Endodermal cell (in vitro differentiated cells): Measurements from ENCODE around the gene NOXA1. TPM values are rescaled to one million over a fixed set of nuclear protein-coding genes. Genes with fewer than 3 reads are reported as not detected.

Source experiments
- DNase-seq: peaks from one replicate; pipeline ENCODE4 v3.0.0-alpha.2; 2017
- H3K27ac ChIP-seq: 2 replicates; pipeline ENCODE4 v1.5.1; 2013; ENCODE audit warnings: mild to moderate bottlenecking, low read depth, low read length, moderate library complexity
- H3K27me3 ChIP-seq: 2 replicates; pipeline ENCODE4 v1.6.1; 2013; ENCODE audit warnings: mild to moderate bottlenecking, low read length, moderate library complexity; ENCODE audit not compliant: insufficient read depth, control insufficient read depth, poor library complexity, severe bottlenecking
- H3K36me3 ChIP-seq: 2 replicates; pipeline ENCODE4 v1.7.0; 2013; ENCODE audit warnings: mild to moderate bottlenecking, low read length, moderate library complexity; ENCODE audit not compliant: control insufficient read depth, insufficient read depth
- H3K4me1 ChIP-seq: one replicate; pipeline ENCODE4 v1.7.0; 2013; ENCODE audit warnings: low read length; ENCODE audit not compliant: control insufficient read depth, insufficient read depth
- H3K4me3 ChIP-seq: 2 replicates; pipeline ENCODE4 v1.5.1; 2013; ENCODE audit warnings: mild to moderate bottlenecking, low read length, moderate library complexity
- H3K9ac ChIP-seq: 2 replicates; pipeline ENCODE4 v1.6.1; 2013; ENCODE audit warnings: mild to moderate bottlenecking, low read length, moderate library complexity; ENCODE audit not compliant: poor library complexity, severe bottlenecking; ENCODE audit errors: extremely low read depth
- H3K9me3 ChIP-seq: 2 replicates; pipeline ENCODE4 v1.6.1; 2013; ENCODE audit warnings: mild to moderate bottlenecking, low read length, moderate library complexity; ENCODE audit not compliant: control insufficient read depth
- H3K27ac Mint-ChIP-seq: 2 replicates; pipeline ENCODE4 v1.8.0; 2020; ENCODE audit warnings: mixed read lengths
- H3K27me3 Mint-ChIP-seq: 2 replicates; pipeline ENCODE4 v1.8.0; 2021; ENCODE audit warnings: mild to moderate bottlenecking, mixed read lengths; ENCODE audit not compliant: insufficient read depth
- H3K36me3 Mint-ChIP-seq: 2 replicates; pipeline ENCODE4 v1.8.0; 2020; ENCODE audit warnings: low read depth, mixed read lengths
- H3K4me1 Mint-ChIP-seq: 2 replicates; pipeline ENCODE4 v1.8.0; 2020; ENCODE audit warnings: mixed read lengths
- H3K4me3 Mint-ChIP-seq: 2 replicates; pipeline ENCODE4 v1.8.0; 2020; ENCODE audit warnings: mild to moderate bottlenecking, moderate library complexity, mixed read lengths
- H3K9me3 Mint-ChIP-seq: 2 replicates; pipeline ENCODE4 v1.8.0; 2020; ENCODE audit warnings: mild to moderate bottlenecking, mixed read lengths
- WGBS, 2 experiments: methylation state at CpG; one replicate each; pipeline versions ENCODE4 v1.1.5 to v1.1.7; 2013; ENCODE audit warnings: missing lambda C conversion rate in 2 of 2, mixed read lengths in 1 of 2; ENCODE audit not compliant: insufficient coverage in 1 of 2, insufficient read length in 1 of 2; 5-methylcytosine and 5-hydroxymethylcytosine counted together
- total RNA-seq, 2 donors: library from RNA; stranded (reverse); fragmentation: NEBNext Ultra II Directional in 1 of 2; extraction: Animal tissue kit (Norgen Biotek cat#: 25700) in 1 of 2; gene quantifications; 2 replicates in 1 of 2; 3 replicates in 1 of 2; pipeline ENCODE4 v1.2.1, GENCODE V29; 2021
- TF ChIP-seq, protein P1 (sequence below): fragments of 200-600 bp; sonication (generic); conservative IDR thresholded peaks from 2 replicates; pipeline ENCODE4 v1.5.0; 2021; ENCODE audit warnings: antibody characterized with exemption, mild to moderate bottlenecking

The NOXA1 gene
- total RNA-seq, 2 donors from 2014 or later, result 5.0 to 5.9 TPM

DNA sequence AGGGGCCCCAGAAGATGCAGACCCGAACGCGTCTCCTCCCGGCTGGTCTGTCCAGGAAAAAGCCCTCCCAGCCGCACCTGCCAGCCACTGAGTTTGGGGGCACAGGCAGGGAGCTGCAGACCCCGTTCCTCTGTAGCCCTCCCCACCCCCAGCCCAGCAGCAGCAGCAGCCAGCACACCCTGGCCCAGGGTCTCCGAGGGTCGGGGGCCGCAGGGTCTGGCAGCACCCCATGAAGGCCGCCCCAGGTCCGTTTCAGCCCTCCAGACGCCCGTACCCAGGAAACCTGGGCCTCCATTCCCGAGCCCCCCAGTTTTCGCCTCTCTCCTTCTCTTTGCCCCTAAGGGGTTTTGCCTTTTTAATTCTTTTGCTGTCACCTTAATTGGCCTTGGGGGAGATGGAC, 19.9 kb upstream of the NOXA1 start:
- Mint-ChIP-seq H3K4me1 (no peaks in the 10 kb centered on the region), H3K27me3 (peaks cover 7% of the 10 kb centered on the region), H3K36me3 (peaks cover 21% of the 10 kb centered on the region), H3K27ac (no peak overlapping the region), H3K9me3 (peaks cover 23% of the 10 kb centered on the region), H3K4me3 (no peak overlapping the region)
- H3K27ac ChIP-seq, result no peak overlapping the region
- no peak for DNase-seq
- H3K4me3 ChIP-seq, result no peak overlapping the region
- H3K4me1 ChIP-seq, result no peaks in the 10 kb centered on the region
- H3K36me3 ChIP-seq, result no peaks in the 10 kb centered on the region
- no peak overlapping the region for H3K9ac ChIP-seq
- TF ChIP-seq, protein P1, sequence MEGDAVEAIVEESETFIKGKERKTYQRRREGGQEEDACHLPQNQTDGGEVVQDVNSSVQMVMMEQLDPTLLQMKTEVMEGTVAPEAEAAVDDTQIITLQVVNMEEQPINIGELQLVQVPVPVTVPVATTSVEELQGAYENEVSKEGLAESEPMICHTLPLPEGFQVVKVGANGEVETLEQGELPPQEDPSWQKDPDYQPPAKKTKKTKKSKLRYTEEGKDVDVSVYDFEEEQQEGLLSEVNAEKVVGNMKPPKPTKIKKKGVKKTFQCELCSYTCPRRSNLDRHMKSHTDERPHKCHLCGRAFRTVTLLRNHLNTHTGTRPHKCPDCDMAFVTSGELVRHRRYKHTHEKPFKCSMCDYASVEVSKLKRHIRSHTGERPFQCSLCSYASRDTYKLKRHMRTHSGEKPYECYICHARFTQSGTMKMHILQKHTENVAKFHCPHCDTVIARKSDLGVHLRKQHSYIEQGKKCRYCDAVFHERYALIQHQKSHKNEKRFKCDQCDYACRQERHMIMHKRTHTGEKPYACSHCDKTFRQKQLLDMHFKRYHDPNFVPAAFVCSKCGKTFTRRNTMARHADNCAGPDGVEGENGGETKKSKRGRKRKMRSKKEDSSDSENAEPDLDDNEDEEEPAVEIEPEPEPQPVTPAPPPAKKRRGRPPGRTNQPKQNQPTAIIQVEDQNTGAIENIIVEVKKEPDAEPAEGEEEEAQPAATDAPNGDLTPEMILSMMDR, result no peak
- H3K27me3 ChIP-seq, result no peaks in the 10 kb centered on the region
- H3K9me3 ChIP-seq, result no peaks in the 10 kb centered on the region
- 93 to 98% methylated on average over 7 to 15 of the region's 15 CpGs for WGBS, 2 experiments

DNA sequence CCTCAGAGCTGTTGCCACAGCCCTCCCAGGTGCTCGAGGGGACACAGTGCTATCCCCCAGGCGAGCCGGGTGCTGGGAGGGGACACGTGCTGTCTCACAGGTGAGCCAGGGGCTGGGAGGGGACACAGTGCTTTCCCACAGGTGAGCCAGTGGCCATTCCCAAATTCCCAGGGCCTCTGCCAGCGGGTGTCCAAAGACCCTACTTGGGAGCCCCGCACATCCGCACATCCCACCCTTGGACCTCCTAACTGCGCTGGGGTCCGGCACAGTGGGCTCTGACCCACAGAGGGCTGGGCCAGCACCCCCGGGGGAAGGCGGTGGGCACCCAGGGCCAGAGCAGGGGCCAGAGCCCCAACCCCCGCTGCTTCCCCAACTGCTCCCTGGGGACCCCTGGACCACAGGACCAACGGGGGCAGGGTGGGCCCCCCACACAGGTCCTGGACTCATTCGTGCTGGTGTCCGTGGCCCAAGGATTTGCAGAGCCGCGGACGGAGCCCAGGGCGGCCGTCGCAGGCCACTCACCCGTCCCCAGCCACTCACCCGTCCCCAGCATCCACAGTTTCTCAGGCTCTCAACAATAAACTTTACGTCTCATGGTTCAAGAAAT, 18.1 kb upstream of the NOXA1 start:
- H3K4me1 Mint-ChIP-seq, result no peaks in the 10 kb centered on the region
- H3K36me3 ChIP-seq, result no peaks in the 10 kb centered on the region
- H3K9me3 ChIP-seq, result no peaks in the 10 kb centered on the region
- peaks cover 5% of the 10 kb centered on the region for H3K27me3 Mint-ChIP-seq
- no peak overlapping the region for H3K4me3 ChIP-seq
- TF ChIP-seq, protein P1, result no peak
- no peak overlapping the region for H3K27ac ChIP-seq
- no peak for DNase-seq
- H3K9me3 Mint-ChIP-seq, result peaks cover 20% of the 10 kb centered on the region
- no peaks in the 10 kb centered on the region for H3K4me1 ChIP-seq
- H3K27ac Mint-ChIP-seq, result no peak overlapping the region
- no peak overlapping the region for H3K9ac ChIP-seq
- H3K36me3 Mint-ChIP-seq, result peaks cover 15% of the 10 kb centered on the region
- WGBS, 2 experiments, result 89 to 90% methylated on average over 11 to 24 of the region's 24 CpGs
- no peak overlapping the region for H3K4me3 Mint-ChIP-seq
- H3K27me3 ChIP-seq, result no peaks in the 10 kb centered on the region

DNA sequence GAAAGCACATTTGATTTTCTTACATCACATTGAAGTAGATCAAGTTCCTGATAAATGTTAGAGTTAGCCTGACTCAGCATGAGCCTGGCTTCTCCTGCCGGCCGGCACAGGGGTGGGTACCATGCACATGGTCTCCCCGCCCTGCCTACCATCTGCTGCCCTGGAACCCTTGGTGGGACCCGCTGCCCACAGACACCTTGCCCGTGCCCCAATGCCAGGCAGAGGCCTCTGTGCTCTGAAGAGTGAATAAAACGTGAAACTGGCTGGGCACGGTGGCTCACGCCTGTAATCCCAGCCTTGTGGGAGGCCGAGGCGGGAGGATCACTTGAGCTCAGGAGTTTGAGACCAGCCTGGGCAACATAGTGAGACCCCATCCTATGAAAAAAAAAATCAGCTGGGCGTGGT, 17.5 kb upstream of the NOXA1 start:
- no peak overlapping the region for H3K4me3 ChIP-seq
- H3K36me3 ChIP-seq, result no peaks in the 10 kb centered on the region
- no peaks in the 10 kb centered on the region for H3K4me1 Mint-ChIP-seq
- no peaks in the 10 kb centered on the region for H3K9me3 ChIP-seq
- TF ChIP-seq, protein P1, result no peak
- peaks cover 17% of the 10 kb centered on the region for H3K9me3 Mint-ChIP-seq
- no peak overlapping the region for H3K9ac ChIP-seq
- WGBS, 2 experiments, result 94 to 95% methylated on average over 10 to 11 of the region's 11 CpGs
- H3K36me3 Mint-ChIP-seq, result peaks cover 12% of the 10 kb centered on the region
- H3K27ac ChIP-seq, result no peak overlapping the region
- DNase-seq, result no peak
- peaks cover 5% of the 10 kb centered on the region for H3K27me3 Mint-ChIP-seq
- no peak overlapping the region for H3K27ac Mint-ChIP-seq
- no peaks in the 10 kb centered on the region for H3K27me3 ChIP-seq
- H3K4me1 ChIP-seq, result no peaks in the 10 kb centered on the region
- H3K4me3 Mint-ChIP-seq, result no peak overlapping the region
